Breast epithelium (tissue), 3 donors: ENCODE measurements around the gene ZFHX3.

Experiments used
- CTCF ChIP-seq, 3 donors: fragments of 450-650 bp; IDR thresholded peaks; one replicate each; pipeline ENCODE4 v1.5.1; 2016 to 2017; ENCODE audit warnings: antibody characterized with exemption in 3 of 3, mild to moderate bottlenecking in 3 of 3, moderate library complexity in 3 of 3
- POLR2AphosphoS5 ChIP-seq, 3 donors: sonication (generic); formaldehyde crosslinking; IDR thresholded peaks; one replicate each; pipeline ENCODE4 v1.6.1; 2017; ENCODE audit warnings: antibody characterized with exemption in 3 of 3

GRCh38 chr16:72800524-72801161 lies 247.3 kb downstream of the ZFHX3 start:
- no peak for TF ChIP-seq CTCF (IDR thresholded peaks at IDR 0.05)
- TF ChIP-seq POLR2AphosphoS5 (IDR thresholded peaks at IDR 0.05), result no peak
